ENCODE measurements around the gene MAGEB3.

The MAGEB3 gene

GRCh38 chrX:30241724-30242415 lies 11.4 kb downstream of the MAGEB3 start, which contains the start of gene MAGEB4:
MAGEB4 (plus strand) TSS chrX:30242000; CDS start chrX:30242136, 136 bp downstream.
- DNase-seq (ENCODE audit: low spot score), result no peak
- in situ Hi-C loops (cut with MboI; ENCODE audit: low sequenced_read_pairs, unreplicated experiment), result no loop called here
- no peak for TF ChIP-seq CTCF (IDR thresholded peaks at IDR 0.05; ENCODE audit: borderline replicate concordance, control extremely low read depth, extremely low read depth, insufficient read depth, missing control alignments)

GRCh38 chrX:30246769-30247489 lies 16.5 kb downstream of the MAGEB3 start, which contains the start of gene MAGEB1:
MAGEB1 (plus strand) TSS chrX:30247146; CDS start chrX:30250494, 3,348 bp downstream.
- no peak for DNase-seq (ENCODE audit: low spot score)
- TF ChIP-seq CTCF (IDR thresholded peaks at IDR 0.05; ENCODE audit: borderline replicate concordance, control extremely low read depth, extremely low read depth, insufficient read depth, missing control alignments), result no peak
- in situ Hi-C loops (cut with MboI; ENCODE audit: low sequenced_read_pairs, unreplicated experiment), result no loop called here

DNA sequence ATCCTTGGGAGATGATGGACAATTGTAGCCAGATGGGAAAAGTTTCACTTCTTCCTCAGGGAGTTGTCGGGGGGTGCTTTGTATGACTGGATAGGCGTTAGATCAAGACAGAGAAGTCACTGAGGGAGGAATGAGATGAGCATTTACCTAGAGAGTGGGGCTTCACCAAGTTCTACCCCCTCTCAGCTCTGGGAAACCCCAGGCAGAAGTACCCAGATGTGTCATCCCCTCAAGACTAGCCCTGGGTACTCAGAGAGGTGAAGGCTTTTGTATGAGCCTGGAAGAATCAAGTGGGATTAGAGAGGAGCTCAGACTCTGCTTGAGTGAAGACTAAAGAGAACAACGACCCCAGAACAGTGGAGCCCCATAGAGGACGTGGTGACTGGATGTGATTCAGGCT lies 18.4 kb downstream of the MAGEB3 start:
- no peak for TF ChIP-seq CTCF (IDR thresholded peaks at IDR 0.05; ENCODE audit: borderline replicate concordance, control extremely low read depth, extremely low read depth, insufficient read depth, missing control alignments)
- in situ Hi-C loops (cut with MboI; ENCODE audit: low sequenced_read_pairs, unreplicated experiment), result no loop called here
- no peak for DNase-seq (ENCODE audit: low spot score)

- no peak for TF ChIP-seq CTCF (IDR thresholded peaks at IDR 0.05; ENCODE audit: borderline replicate concordance, control extremely low read depth, extremely low read depth, insufficient read depth, missing control alignments)
- in situ Hi-C loops (cut with MboI; ENCODE audit: low sequenced_read_pairs, unreplicated experiment), result no loop called here
- no peak for DNase-seq (ENCODE audit: low spot score)
Observed at GRCh38 chrX:30253257-30253656, 22.8 kb downstream of the MAGEB3 start.

DNA sequence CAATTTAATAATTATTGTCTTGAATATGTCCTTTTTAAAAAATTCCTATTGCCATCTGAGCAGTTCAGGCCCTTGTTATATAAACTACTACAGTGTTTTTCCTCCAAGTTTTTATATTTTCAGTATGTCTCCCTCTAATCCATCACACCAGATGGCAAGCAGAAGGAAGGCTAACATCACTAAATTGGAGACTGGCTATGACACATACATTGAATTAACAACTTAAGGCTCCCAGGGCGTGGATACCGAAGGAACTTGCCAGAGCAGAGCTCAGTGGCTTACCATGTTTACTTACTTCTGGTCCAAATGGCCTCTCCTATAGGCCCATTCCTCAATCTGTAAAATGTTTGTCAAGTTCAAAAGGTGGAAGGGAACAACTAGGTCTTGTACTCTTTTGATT lies 29.5 kb downstream of the MAGEB3 start:
- in situ Hi-C loops (cut with MboI; ENCODE audit: low sequenced_read_pairs, unreplicated experiment), result no loop called here
- DNase-seq (ENCODE audit: low spot score), result no peak
- no peak for TF ChIP-seq CTCF (IDR thresholded peaks at IDR 0.05; ENCODE audit: borderline replicate concordance, control extremely low read depth, extremely low read depth, insufficient read depth, missing control alignments)

DNA sequence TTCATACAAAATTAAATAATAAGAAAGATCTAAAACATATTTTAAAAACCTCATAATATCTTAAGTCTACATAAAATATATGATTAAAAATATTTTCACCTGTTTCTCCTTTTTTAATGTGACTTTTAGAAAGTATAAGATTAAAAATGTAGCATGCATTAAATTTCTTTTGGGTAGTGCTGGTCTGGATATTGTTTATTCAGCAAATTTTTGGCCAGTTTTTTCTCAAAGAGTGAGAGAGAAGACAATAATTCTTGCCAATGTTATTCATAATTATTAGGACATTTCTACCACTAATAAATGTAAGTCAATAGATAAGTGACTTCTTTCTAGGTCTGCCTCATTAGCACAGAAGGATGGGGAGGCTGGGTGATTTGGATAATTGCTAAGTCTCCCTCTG lies 30.6 kb downstream of the MAGEB3 start:
- DNase-seq (ENCODE audit: low spot score), result no peak
- in situ Hi-C loops (cut with MboI; ENCODE audit: low sequenced_read_pairs, unreplicated experiment), result no loop called here
- no peak for TF ChIP-seq CTCF (IDR thresholded peaks at IDR 0.05; ENCODE audit: borderline replicate concordance, control extremely low read depth, extremely low read depth, insufficient read depth, missing control alignments)

Data from GM13976 (cell line).